ENCODE results near the gene SMIM3.
"Not testable (repeated sequence)": the region's sequence is repeated elsewhere in the genome, so short reads cannot be mapped to it uniquely, and the experiment has no call there.

Gene SMIM3

GRCh38 chr5:150765799-150766169 lies 12.8 kb upstream of the SMIM3 start:
- no peak for ATAC-seq

- ATAC-seq: no peak
Measured at GRCh38 chr5:150766251-150766650, 12.3 kb upstream of the SMIM3 start.

GRCh38 chr5:150771034-150771795 lies 7.3 kb upstream of the SMIM3 start:
- ATAC-seq: no peak

- no peak for ATAC-seq
Measured at GRCh38 chr5:150774145-150774544, 4.4 kb upstream of the SMIM3 start.

- ATAC-seq: no peak
Measured at GRCh38 chr5:150777685-150778084, 872 bp upstream of the SMIM3 start.

GRCh38 chr5:150778088-150778516 lies 455 bp upstream of the SMIM3 start:
- no peak for ATAC-seq

GRCh38 chr5:150779397-150780186 lies 1.0 kb downstream of the SMIM3 start:
- no peak for ATAC-seq

GRCh38 chr5:150780187-150780692 lies 1.7 kb downstream of the SMIM3 start:
- ATAC-seq: peak in 1 of 2 donors; percentile 3

GRCh38 chr5:150780816-150781221 lies 2.3 kb downstream of the SMIM3 start:
- no peak for ATAC-seq

- ATAC-seq: no peak
Measured at GRCh38 chr5:150781706-150782614, 3.4 kb downstream of the SMIM3 start.

- no peak for ATAC-seq
Measured at GRCh38 chr5:150782850-150783249, 4.3 kb downstream of the SMIM3 start.

GRCh38 chr5:150783422-150783928 lies 4.9 kb downstream of the SMIM3 start:
- peak; percentile 86 to 89 for ATAC-seq

- ATAC-seq: no peak
Measured at GRCh38 chr5:150785950-150786349, 7.4 kb downstream of the SMIM3 start.

GRCh38 chr5:150786876-150787275 lies 8.3 kb downstream of the SMIM3 start:
- ATAC-seq: no peak

GRCh38 chr5:150787656-150788055 lies 9.1 kb downstream of the SMIM3 start:
- ATAC-seq: no peak

GRCh38 chr5:150788977-150789376 lies 10.4 kb downstream of the SMIM3 start:
- ATAC-seq: no peak

- ATAC-seq: no peak
Measured at GRCh38 chr5:150789450-150789849, 10.9 kb downstream of the SMIM3 start.

- ATAC-seq: peak; percentile 99 to 100
Measured at GRCh38 chr5:150789943-150790611, 11.5 kb downstream of the SMIM3 start.

GRCh38 chr5:150791536-150791935 lies 13.0 kb downstream of the SMIM3 start:
- no peak for ATAC-seq

GRCh38 chr5:150793423-150793888 lies 14.9 kb downstream of the SMIM3 start:
- not testable (repeated sequence) for ATAC-seq

- no peak for ATAC-seq
Measured at GRCh38 chr5:150794927-150795326, 16.4 kb downstream of the SMIM3 start.

GRCh38 chr5:150797384-150797783 lies 18.8 kb downstream of the SMIM3 start:
- no peak for ATAC-seq

Data from activated CD4-positive, CD25-positive, alpha-beta regulatory T cell treated with anti-CD3 and anti-CD28 coated beads, Interleukin-2, amount 50 U/mL, for 24 hours (primary cell).